22Rv1 (cell line): Measurements from ENCODE around the gene KRTAP10-5.

Experiments used
- CTCF ChIP-seq: fragments of 450-650 bp; IDR thresholded peaks from 2 replicates; pipeline ENCODE4 v1.5.1; 2017; ENCODE audit warnings: mild to moderate bottlenecking
- ZFX ChIP-seq: fragments of 450-650 bp; IDR thresholded peaks from 2 replicates; pipeline ENCODE4 v1.6.1; 2017; ENCODE audit warnings: antibody characterized with exemption, borderline replicate concordance

DNA sequence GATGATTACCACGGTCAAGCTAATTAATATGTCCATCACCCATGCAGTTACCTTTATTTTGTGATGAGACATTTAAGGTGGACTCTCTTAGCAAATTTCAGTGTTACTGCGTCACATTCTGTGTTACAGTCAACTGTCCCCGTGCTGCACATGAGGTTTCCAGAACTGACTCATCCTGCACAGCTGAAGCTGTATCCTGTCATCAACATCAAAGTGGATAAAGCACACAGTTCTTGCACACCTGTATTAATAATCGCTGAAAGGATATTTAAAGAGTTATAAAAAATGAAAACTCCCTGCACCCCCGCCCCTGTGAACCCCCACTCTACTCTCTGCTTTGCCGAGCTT lies 3.4 kb upstream of the KRTAP10-5 start:
- no peak for TF ChIP-seq CTCF
- no peak for TF ChIP-seq ZFX
